Mesodermal cell (in vitro differentiated cells): ENCODE measurements around the gene PBRM1.

ENCODE experiments used
- H3K27ac ChIP-seq: 2 replicates; pipeline ENCODE4 v1.7.0; 2013; ENCODE audit warnings: mild to moderate bottlenecking, low read depth, low read length, moderate library complexity; ENCODE audit not compliant: severe bottlenecking
- H3K36me3 ChIP-seq: 2 replicates; pipeline ENCODE4 v1.7.1; 2013; ENCODE audit warnings: mild to moderate bottlenecking, low read length, moderate library complexity; ENCODE audit not compliant: control insufficient read depth, insufficient read depth
- H3K4me1 ChIP-seq: one replicate; pipeline ENCODE4 v1.7.1; 2013; ENCODE audit warnings: mild to moderate bottlenecking, low read length; ENCODE audit not compliant: insufficient read depth, control insufficient read depth, poor library complexity, severe bottlenecking
- H3K4me3 ChIP-seq: 2 replicates; pipeline ENCODE4 v1.7.0; 2013; ENCODE audit warnings: low read length, control low read depth, mild to moderate bottlenecking; ENCODE audit not compliant: insufficient read depth, poor library complexity, severe bottlenecking; ENCODE audit errors: extremely low read depth
- H3K9me3 ChIP-seq: 2 replicates; pipeline ENCODE4 v1.7.1; 2013; ENCODE audit warnings: mild to moderate bottlenecking, low read length, moderate library complexity; ENCODE audit not compliant: control insufficient read depth
- WGBS, 2 experiments: methylation state at CpG; one replicate each; pipeline ENCODE4 v1.1.5; 2013; ENCODE audit warnings: missing lambda C conversion rate in 2 of 2; ENCODE audit not compliant: insufficient coverage in 2 of 2; 5-methylcytosine and 5-hydroxymethylcytosine counted together

PBRM1 gene

DNA sequence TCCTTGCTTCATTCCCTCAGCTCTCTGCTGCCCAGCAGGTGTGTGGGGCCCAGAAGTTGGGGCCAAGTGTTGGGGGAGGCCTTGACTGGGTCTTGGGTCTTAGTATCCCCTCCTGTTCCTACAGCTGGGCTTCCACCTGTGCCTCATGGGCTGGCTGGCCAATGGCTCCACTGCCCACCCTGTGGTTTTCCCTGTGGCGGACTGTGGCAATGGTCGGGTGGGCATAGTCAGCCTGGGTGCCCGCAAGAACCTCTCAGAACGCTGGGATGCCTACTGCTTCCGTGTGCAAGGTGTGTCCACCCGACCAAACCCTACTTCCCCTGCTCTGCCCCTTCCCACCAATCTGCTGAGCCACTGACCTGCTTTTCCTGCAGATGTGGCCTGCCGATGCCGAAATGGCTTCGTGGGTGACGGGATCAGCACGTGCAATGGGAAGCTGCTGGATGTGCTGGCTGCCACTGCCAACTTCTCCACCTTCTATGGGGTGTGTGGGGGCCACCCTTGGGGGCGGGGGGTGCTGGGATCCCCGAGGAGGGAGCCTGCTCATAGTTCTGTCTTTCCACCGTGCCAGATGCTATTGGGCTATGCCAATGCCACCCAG, 163.0 kb downstream of the PBRM1 start:
- no peak overlapping the region for H3K27ac ChIP-seq

DNA sequence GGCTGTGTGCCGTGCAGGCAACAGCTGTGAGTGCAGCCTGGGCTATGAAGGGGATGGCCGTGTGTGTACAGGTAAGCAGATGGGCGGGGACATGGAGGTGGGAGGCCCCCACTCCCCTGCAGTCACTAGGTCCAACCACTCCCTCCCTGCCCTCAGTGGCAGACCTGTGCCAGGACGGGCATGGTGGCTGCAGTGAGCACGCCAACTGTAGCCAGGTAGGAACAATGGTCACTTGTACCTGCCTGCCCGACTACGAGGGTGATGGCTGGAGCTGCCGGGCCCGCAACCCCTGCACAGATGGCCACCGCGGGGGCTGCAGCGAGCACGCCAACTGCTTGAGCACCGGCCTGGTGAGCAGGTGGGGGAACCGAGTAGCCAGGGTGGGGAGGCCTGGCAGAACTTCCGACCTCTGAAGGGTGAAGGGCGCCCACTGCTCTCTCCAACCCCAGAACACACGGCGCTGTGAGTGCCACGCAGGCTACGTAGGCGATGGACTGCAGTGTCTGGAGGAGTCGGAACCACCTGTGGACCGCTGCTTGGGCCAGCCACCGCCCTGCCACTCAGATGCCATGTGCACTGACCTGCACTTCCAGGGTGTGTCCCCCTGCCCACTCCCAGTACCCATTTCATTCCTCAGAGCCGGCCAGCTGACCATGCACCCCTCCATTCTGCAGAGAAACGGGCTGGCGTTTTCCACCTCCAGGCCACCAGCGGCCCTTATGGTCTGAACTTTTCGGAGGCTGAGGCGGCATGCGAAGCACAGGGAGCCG, 163.6 kb downstream of the PBRM1 start:
- Histone ChIP-seq H3K4me1 (no peaks in the 10 kb centered on the region), H3K4me3 (no peak overlapping the region), H3K27ac (no peak overlapping the region), H3K9me3 (no peaks in the 10 kb centered on the region), H3K36me3 (peaks cover 34% of the 10 kb centered on the region)
- WGBS, 2 experiments, result 96 to 98% methylated on average over 29 to 31 of the region's 33 CpGs

More for the DNA sequence above, 163.0 kb downstream of the PBRM1 start:
- no peak overlapping the region for H3K4me3 ChIP-seq
- H3K9me3 ChIP-seq, result no peaks in the 10 kb centered on the region
- 91 to 94% methylated on average over 13 to 14 of the region's 14 CpGs for WGBS, 2 experiments
- H3K36me3 ChIP-seq, result peaks cover 41% of the 10 kb centered on the region
- no peaks in the 10 kb centered on the region for H3K4me1 ChIP-seq

DNA sequence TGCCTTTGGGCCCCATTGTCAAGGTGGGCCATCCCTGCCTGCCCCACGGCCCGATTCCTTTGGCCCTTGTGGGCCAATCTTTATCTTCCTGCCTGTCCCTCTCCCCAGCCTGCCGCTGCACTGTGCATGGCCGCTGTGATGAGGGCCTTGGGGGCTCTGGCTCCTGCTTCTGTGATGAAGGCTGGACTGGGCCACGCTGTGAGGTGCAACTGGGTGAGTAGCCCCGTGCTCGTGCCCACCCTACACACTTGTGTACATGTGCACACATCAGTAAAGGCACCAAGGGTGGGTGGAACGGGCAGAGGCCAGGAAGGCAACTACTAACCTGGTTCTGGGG, 164.3 kb downstream of the PBRM1 start:
- Histone ChIP-seq H3K36me3 (peaks cover 29% of the 10 kb centered on the region), H3K27ac (no peak overlapping the region), H3K4me3 (no peak overlapping the region), H3K9me3 (no peaks in the 10 kb centered on the region), H3K4me1 (no peaks in the 10 kb centered on the region)
- WGBS, 2 experiments, result 91 to 93% methylated on average over 6 of the region's 8 CpGs

DNA sequence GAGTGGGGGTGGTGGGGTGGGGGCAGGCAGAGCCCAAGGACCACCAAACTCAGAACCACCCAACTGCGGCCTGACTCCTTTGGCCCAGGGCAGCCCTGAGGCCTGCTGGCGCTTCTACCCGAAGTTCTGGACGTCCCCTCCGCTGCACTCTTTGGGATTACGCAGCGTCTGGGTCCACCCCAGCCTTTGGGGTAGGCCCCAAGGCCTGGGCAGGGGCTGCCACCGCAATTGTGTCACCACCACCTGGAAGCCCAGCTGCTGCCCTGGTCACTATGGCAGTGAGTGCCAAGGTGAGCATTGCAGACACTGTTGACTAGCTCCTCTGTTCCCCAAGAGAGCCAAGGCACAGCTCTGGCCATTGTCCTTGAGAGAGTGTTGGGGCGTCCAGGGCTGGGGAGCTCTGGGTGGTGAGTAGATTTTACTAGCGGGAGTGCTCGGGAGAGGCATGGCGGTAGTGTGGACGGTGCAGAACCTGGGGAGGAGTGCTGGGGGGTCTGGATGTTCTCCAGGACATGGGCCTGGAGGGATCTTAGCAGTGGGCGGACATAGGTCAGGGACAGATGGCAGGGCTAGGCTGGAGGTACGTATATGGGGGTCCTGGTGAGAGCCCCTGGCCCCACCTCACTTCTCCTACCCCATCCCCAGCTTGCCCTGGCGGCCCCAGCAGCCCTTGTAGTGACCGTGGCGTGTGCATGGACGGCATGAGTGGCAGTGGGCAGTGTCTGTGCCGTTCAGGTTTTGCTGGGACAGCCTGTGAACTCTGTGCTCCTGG, 164.8 kb downstream of the PBRM1 start:
- H3K9me3 ChIP-seq, result no peaks in the 10 kb centered on the region
- peaks cover 23% of the 10 kb centered on the region for H3K36me3 ChIP-seq
- no peak overlapping the region for H3K4me3 ChIP-seq
- no peak overlapping the region for H3K27ac ChIP-seq
- 91 to 95% methylated on average over 18 of the region's 20 CpGs for WGBS, 2 experiments
- H3K4me1 ChIP-seq, result no peaks in the 10 kb centered on the region

DNA sequence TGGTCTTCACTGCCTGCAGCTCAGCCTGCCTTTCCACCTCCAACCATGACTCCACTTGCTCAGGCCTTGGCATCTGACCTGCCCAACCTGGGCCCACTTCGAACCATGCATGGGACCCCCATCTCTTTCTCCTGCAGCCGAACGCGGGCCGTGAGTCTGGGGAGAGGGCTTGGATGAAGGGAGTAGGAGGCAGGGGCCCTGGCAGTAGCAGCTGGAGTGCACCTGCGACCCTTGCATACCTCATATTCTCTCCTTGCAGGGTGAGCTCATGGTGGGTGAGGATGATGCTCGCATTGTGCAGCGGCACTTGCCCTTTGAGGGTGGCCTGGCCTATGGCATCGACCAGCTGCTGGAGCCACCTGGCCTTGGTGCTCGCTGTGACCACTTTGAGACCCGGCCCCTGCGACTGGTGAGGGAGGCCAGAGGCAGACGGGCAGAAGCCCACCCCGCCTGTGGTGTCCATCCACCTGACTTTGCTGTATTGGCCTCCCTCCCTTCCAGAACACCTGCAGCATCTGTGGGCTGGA, 165.5 kb downstream of the PBRM1 start:
- Histone ChIP-seq H3K4me3 (no peak overlapping the region), H3K36me3 (peaks cover 16% of the 10 kb centered on the region), H3K4me1 (no peaks in the 10 kb centered on the region), H3K27ac (no peak overlapping the region), H3K9me3 (no peaks in the 10 kb centered on the region)
- 91 to 95% methylated on average over 8 of the region's 14 CpGs for WGBS, 2 experiments

- H3K36me3 ChIP-seq, result peaks cover 12% of the 10 kb centered on the region
- no peaks in the 10 kb centered on the region for H3K9me3 ChIP-seq
- 93 to 94% methylated on average over 19 to 22 of the region's 22 CpGs for WGBS, 2 experiments
- H3K27ac ChIP-seq, result no peak overlapping the region
- H3K4me1 ChIP-seq, result no peaks in the 10 kb centered on the region
- no peak overlapping the region for H3K4me3 ChIP-seq
These were observed 166.1 kb downstream of the PBRM1 start for GRCh38 chr3:52519445-52520140.

DNA sequence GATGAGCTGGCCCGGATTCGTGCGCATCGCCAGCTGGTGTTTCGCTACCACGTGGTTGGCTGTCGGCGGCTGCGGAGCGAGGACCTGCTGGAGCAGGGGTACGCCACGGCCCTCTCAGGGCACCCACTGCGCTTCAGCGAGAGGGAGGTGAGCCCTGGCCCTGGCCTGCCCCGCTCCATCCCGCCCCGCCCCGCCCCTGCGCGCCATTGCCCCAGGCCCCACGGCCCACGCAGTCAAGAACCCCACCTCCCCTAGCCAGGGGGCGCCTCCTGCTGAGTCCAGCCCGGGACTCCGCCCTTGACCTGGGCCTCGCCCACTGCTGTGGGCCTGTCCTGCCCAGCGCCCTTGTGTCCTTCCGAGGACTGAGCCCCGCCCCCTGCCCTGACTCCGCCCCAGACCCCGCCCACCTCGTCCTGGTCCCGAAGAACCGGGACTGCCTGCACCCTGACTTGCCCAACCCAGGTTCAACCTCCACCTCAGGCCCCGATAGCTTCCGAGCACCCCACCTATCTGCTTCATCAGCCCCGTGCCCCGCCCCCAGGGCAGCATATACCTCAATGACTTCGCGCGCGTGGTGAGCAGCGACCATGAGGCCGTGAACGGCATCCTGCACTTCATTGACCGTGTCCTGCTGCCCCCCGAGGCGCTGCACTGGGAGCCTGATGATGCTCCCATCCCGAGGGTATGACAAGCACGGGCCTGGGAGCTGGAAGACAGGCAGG, 166.8 kb downstream of the PBRM1 start:
- H3K27ac ChIP-seq, result no peak overlapping the region
- peaks cover 5% of the 10 kb centered on the region for H3K36me3 ChIP-seq
- no peak overlapping the region for H3K4me3 ChIP-seq
- H3K9me3 ChIP-seq, result no peaks in the 10 kb centered on the region
- no peaks in the 10 kb centered on the region for H3K4me1 ChIP-seq
- 67 to 74% methylated on average over 36 to 40 of the region's 50 CpGs for WGBS, 2 experiments

GRCh38 chr3:52517796-52518722, 167.7 kb downstream of the PBRM1 start:
- Histone ChIP-seq H3K27ac (no peak overlapping the region), H3K36me3 (no peaks in the 10 kb centered on the region), H3K4me3 (no peak overlapping the region), H3K9me3 (no peaks in the 10 kb centered on the region), H3K4me1 (no peaks in the 10 kb centered on the region)
- WGBS, 2 experiments, result 91 to 94% methylated on average over 24 to 25 of the region's 25 CpGs

DNA sequence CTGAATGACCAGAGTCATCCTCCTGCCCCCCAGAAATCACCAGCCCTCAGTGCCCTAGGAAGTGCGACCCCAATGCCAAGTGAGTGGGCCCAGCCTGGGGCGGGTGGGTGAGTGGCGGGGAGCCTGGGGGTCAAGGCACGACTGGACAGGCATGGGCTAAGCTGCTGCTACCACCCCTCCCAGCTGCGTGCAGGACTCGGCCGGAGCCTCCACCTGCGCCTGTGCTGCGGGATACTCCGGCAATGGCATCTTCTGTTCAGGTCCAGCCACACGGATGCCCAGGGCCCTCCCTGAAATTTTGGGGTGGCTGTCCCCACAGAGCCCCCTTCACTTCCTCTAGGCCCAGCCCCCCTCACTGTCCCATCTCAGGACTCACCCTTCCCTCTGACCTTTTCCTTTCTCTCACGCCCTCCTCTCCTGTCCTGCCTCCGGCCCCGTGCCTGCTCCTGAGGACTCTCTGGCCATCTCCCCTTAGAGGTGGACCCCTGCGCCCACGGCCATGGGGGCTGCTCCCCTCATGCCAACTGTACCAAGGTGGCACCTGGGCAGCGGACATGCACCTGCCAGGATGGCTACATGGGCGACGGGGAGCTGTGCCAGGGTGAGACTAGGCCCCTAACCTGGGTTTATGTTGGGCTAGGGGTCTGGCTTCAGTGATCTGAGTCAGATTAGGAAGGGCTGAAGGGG, 169.1 kb downstream of the PBRM1 start:
- Histone ChIP-seq H3K4me1 (no peaks in the 10 kb centered on the region), H3K9me3 (no peaks in the 10 kb centered on the region), H3K27ac (no peak overlapping the region), H3K4me3 (no peak overlapping the region), H3K36me3 (no peaks in the 10 kb centered on the region)
- 89 to 94% methylated on average over 18 to 19 of the region's 19 CpGs for WGBS, 2 experiments
